GM12873 (cell line): ENCODE measurements around the gene MTR.
A peak's percentile ranks its signal among the peaks of the same experiment; 100 is the strongest.

ENCODE experiments used
- TF ChIP-seq, protein P1 (sequence below): IDR thresholded peaks from 2 replicates; pipeline ENCODE4 v1.5.1; 2012; ENCODE audit warnings: low read depth, mild to moderate bottlenecking, moderate library complexity, low read length, control low read depth; ENCODE audit not compliant: insufficient read depth; ENCODE audit errors: missing control alignments

MTR gene

DNA sequence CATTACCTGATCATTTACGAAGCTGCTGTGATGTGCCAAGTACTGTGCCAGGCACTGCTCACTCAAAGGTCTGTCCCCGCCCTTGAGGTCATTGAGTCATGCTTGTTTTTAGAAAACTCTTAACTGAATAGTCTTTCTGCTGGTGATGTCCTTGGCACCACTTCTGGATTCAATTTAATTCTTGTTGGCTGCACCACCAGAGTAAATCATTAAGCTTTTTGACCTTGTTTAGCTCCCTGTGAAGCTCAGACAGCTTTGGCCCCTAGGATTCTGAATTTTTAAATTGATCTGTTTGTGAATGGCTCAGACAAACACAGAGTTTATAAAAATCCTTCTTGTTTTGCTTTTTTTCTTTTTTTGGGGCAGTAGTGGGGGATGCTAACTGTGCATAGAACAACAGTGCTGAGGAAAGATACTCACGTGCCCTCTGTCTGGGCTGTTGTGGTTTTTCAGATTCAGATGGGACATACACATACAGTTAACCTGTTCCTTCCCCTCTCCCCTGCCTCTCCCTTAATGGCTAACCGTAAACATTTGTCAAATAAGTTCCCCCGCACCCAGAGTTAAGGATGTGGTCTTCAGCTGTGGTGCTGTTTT lies 67.6 kb downstream of the MTR start:
- TF ChIP-seq, protein P1, sequence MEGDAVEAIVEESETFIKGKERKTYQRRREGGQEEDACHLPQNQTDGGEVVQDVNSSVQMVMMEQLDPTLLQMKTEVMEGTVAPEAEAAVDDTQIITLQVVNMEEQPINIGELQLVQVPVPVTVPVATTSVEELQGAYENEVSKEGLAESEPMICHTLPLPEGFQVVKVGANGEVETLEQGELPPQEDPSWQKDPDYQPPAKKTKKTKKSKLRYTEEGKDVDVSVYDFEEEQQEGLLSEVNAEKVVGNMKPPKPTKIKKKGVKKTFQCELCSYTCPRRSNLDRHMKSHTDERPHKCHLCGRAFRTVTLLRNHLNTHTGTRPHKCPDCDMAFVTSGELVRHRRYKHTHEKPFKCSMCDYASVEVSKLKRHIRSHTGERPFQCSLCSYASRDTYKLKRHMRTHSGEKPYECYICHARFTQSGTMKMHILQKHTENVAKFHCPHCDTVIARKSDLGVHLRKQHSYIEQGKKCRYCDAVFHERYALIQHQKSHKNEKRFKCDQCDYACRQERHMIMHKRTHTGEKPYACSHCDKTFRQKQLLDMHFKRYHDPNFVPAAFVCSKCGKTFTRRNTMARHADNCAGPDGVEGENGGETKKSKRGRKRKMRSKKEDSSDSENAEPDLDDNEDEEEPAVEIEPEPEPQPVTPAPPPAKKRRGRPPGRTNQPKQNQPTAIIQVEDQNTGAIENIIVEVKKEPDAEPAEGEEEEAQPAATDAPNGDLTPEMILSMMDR = no peak

DNA sequence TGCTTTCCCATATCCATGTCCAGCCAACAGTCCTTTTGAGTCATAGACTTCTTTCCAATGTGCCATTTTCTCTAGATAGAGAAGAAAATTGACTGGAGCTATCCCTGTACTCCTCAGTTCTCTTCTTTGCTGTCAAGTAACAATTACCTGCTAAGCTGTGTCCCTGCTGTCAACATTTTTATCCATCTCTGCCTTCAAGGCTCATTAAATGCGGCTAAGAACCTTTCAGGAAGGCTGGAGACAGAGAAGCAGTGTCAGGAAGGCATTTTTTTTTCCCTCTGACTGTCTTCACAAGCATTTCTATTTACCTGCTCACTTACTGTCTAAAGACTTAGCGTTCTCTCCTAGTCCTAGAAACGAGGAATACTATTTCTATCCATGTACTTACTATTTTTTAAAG lies 69.1 kb downstream of the MTR start:
- TF ChIP-seq, protein P1 = no peak

DNA sequence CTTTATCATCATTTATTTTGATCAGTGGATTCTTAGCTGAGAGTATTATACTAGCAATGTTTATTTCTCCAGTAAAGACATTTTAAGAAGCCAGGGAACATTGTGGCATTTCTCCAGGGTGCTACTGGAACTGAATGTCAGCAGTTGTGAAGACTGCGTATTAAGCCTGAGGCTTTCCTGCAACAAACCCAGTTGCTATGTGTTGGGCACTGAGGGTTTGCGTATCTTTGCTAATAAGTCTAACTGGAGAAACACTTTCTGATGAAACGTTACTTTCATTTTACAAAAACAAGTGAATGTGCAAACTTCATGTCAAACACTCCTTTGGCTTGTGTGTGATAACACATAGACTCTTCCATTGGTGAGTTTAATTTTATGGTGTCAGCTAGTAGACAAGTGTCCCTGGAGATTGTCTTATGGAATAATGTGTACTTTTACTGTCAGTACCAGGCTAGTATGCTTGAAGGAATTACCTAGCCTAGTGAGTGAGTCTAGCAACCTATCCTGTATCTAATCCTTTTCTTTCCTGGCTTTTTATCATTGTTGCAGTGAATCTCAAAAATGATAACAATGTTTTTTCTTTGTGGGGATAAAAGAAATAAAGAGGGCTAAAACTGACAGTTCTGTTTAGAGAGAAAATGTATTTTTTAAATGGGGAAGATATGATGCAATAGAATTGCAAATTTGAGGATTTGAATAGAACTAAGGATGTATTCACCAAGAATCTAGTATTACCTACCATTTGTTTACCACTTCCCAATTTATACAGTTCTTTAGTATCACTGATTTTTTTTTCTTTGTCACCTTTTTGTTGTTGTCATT lies 70.1 kb downstream of the MTR start:
- TF ChIP-seq, protein P1 = no peak

DNA sequence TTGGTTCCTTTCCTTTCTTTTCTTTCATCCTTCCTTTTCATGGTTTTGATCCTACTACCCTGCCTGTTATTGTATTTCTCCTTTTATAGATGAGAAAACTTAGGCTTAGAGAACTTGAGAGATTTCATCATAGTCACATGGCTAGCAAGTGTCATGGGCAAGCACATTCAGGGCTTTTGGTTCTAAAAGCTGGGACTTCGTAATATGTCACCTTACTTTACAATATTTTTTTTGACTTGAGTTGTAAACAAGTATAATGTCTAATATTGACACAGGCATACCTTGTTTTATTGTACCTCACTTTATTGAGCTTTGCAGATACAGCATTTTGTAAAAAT lies 70.7 kb downstream of the MTR start:
- TF ChIP-seq, protein P1 = no peak

DNA sequence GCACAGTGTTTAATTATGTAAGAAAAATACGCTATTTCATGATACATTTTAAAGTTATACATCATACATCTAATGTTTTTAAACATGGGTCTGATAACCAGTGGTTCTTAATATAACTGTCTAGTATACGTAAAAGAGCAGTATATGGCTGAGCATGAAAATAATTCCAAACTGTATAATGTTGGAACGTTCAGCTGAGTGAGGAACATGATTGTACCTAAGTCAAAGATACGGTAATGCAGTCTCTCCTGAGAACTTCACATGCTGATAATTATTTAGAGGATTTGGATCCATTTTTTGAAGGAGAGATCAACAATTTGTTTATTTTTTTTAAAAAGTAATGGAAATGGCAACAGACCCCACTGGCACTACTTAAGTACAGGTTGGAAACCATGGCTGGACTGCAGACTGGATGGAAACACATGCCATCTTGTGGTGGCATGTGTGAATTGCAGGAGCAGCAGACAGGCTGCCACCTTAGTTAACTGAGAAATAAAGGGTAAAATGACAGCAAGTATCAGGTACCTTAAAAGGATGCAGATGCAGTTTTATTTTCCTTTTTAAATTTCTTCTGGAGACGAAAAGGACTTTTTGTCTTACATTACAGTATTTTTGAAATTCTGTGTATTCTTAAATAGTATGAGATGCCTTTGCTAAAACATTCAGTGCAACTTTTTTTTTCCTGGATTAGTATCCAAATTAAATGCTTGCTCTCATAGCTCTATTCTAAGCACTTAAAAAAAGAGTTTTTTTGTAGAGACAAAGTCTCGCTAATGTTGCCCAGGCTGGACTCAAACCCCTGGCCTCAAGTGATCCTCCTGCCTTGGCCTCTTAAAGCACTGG lies 73.8 kb downstream of the MTR start:
- TF ChIP-seq, protein P1 = peak; percentile 91

DNA sequence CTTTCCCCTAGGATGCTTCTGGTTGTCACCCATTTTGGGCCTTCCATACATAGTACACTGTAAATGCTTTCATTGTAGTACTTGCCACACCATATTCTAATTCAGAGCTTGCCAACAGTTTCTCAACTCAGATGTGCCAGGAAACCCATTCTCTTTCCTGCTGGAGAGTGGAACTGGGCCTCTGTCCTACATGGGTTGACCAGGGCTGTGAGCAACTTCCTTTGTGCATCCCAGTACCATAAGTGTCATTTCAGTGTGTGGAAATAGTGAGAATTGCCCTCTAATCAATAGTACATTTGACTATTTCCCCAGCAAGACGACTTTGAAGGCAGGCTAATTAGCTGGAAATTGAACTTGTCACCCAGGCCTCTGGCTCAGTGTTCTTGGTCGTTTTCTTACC lies 74.8 kb downstream of the MTR start:
- TF ChIP-seq, protein P1 = no peak

DNA sequence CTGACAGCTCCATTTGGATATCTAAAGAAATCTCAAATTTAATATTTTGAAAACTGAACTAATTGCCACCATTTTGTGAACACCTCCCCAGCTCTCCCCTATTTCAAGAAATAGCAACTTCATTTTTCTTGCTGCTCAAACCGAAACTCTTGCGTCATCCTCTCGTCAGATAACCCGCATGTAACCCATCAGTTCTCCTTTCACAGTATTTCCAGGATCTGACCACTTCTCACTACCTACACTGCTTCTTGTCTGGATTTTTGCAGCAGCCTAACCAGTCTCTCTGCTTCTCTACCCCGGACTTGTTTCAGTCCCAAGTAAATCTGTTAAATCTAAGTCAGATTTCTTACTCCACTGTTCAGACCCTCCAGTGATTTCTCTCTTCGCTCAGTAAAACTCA lies 75.6 kb downstream of the MTR start:
- TF ChIP-seq, protein P1 = no peak
